ENCODE measurements around the gene ERCC5.

DNA sequence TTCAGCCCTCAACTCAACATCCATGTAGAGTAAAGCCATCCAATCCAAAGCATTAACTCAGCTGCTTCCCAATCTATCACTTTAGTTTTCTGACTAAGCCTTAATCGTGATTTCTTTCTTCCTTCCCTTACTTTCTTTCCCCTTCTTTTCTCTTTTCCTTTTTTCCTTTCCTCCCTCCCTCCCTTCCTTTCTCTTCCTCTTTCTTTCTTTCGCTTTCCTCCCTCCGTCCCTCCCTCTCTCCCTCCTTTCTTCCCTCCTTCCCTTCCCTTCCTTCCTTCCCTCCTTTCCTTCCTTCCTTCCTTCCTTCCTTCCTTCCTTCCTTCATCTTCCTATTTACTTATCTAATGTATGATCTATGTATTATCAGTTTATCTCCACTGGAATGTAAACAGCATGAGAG is 71.2 kb downstream of the ERCC5 start:
- TF ChIP-seq, protein P1, sequence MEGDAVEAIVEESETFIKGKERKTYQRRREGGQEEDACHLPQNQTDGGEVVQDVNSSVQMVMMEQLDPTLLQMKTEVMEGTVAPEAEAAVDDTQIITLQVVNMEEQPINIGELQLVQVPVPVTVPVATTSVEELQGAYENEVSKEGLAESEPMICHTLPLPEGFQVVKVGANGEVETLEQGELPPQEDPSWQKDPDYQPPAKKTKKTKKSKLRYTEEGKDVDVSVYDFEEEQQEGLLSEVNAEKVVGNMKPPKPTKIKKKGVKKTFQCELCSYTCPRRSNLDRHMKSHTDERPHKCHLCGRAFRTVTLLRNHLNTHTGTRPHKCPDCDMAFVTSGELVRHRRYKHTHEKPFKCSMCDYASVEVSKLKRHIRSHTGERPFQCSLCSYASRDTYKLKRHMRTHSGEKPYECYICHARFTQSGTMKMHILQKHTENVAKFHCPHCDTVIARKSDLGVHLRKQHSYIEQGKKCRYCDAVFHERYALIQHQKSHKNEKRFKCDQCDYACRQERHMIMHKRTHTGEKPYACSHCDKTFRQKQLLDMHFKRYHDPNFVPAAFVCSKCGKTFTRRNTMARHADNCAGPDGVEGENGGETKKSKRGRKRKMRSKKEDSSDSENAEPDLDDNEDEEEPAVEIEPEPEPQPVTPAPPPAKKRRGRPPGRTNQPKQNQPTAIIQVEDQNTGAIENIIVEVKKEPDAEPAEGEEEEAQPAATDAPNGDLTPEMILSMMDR (IDR thresholded peaks at IDR 0.05; ENCODE audit: insufficient read depth, low read length): no peak
- TF ChIP-seq POLR2AphosphoS5 (IDR thresholded peaks at IDR 0.05; ENCODE audit: low read depth) (no peak), SPI1 (IDR thresholded peaks at IDR 0.05; ENCODE audit: borderline replicate concordance, low read depth) (no peak)
- TF ChIP-seq, protein P2, sequence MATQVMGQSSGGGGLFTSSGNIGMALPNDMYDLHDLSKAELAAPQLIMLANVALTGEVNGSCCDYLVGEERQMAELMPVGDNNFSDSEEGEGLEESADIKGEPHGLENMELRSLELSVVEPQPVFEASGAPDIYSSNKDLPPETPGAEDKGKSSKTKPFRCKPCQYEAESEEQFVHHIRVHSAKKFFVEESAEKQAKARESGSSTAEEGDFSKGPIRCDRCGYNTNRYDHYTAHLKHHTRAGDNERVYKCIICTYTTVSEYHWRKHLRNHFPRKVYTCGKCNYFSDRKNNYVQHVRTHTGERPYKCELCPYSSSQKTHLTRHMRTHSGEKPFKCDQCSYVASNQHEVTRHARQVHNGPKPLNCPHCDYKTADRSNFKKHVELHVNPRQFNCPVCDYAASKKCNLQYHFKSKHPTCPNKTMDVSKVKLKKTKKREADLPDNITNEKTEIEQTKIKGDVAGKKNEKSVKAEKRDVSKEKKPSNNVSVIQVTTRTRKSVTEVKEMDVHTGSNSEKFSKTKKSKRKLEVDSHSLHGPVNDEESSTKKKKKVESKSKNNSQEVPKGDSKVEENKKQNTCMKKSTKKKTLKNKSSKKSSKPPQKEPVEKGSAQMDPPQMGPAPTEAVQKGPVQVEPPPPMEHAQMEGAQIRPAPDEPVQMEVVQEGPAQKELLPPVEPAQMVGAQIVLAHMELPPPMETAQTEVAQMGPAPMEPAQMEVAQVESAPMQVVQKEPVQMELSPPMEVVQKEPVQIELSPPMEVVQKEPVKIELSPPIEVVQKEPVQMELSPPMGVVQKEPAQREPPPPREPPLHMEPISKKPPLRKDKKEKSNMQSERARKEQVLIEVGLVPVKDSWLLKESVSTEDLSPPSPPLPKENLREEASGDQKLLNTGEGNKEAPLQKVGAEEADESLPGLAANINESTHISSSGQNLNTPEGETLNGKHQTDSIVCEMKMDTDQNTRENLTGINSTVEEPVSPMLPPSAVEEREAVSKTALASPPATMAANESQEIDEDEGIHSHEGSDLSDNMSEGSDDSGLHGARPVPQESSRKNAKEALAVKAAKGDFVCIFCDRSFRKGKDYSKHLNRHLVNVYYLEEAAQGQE (IDR thresholded peaks at IDR 0.05; ENCODE audit: insufficient replicate concordance, low read depth): no peak
